Measurements from ENCODE around the gene H1-8. TPM values are rescaled to one million over a fixed set of nuclear protein-coding genes. Genes with fewer than 3 reads are reported as not detected.

H1-8 gene
- total and polyA plus RNA-seq, 9 of the 15 experiments (the other 6 are each of a cell fraction or from before 2014, with no cell fraction given): not detected

DNA sequence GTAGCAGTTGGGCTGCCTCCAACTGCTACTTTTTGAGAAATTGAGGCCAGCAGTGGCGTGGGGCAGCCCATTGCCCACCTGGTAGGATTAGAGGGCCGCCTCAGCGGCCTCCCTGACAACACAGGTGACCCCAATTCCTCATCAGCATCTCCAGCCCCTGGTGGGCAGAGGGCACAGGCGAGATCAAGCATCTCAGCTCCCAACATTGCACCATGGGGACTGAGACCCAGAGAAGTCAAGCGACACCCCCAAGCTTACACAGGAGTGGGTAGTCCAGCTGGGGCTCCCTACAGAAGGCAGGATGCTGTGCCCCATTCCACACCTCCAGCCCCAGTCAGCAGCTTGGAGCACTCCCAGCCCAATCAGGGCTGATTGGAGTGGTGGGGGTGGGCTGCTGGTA is 228 bp upstream of the H1-8 start:
- ATAC-seq (no peak), FAIRE-seq (no peak), DNase-seq (ENCODE audit: extremely low read depth in 1 of 4, low spot score in 3 of 4) (no peak)
- H3K27me3 ChIP-seq (ENCODE audit: control insufficient read depth in 2 of 2, insufficient read depth in 2 of 2, low read length in 2 of 2): no peaks in the 10 kb centered on the region; a peak in 1 of 5 replicates
- H3K4me2 ChIP-seq (ENCODE audit: insufficient read depth, low read length): no peak overlapping the region
- ChIA-PET POLR2A (no interaction called here), CTCF (ENCODE audit: low intra/inter-chr PET ratio) (no interaction called here)
- H3K9me3 ChIP-seq (replicated peaks; ENCODE audit: control insufficient read depth, insufficient read depth, low read depth, low read length): no peaks in the 10 kb centered on the region
- intact Hi-C loops (cut with micrococcal nuclease): no loop called here
- H3K4me1 ChIP-seq (replicated peaks in 1 of 2; ENCODE audit: control insufficient read depth in 2 of 2, insufficient read depth in 2 of 2, low read length in 2 of 2): peaks cover 0 to 16% of the 10 kb centered on the region in 2 experiments; a peak in 2 of 5 replicates
- H3K9me1 ChIP-seq (ENCODE audit: control insufficient read depth, insufficient read depth, low read length): no peaks in the 10 kb centered on the region
- no peak overlapping the region for H3K27ac ChIP-seq (ENCODE audit: extremely low read depth, low read depth, low read length)
- 23% methylated on average over 5 of the region's 5 CpGs for WGBS (ENCODE audit: insufficient coverage, low coverage, missing lambda C conversion rate)
- H3K4me3 ChIP-seq: no peak overlapping the region
- TF ChIP-seq FOSL1 (tag; conservative IDR thresholded peaks at IDR 0.05) (no peak), ZNF41 (CRISPR knock-in tag; conservative IDR thresholded peaks at IDR 0.05) (no peak), ARNT (IDR thresholded peaks at IDR 0.05) (no peak), CBX1 (IDR thresholded peaks at IDR 0.05; ENCODE audit: low read depth) (no peak), ZFP36 (IDR thresholded peaks at IDR 0.05; ENCODE audit: low read depth, low read length, partially characterized antibody) (no peak), RBM15 (IDR thresholded peaks at IDR 0.05; ENCODE audit: insufficient read depth, low read length) (no peak), SOX6 (IDR thresholded peaks at IDR 0.05) (no peak), SIX5 (IDR thresholded peaks at IDR 0.05; ENCODE audit: borderline replicate concordance in 1 of 2, insufficient read depth in 1 of 2, low read depth in 1 of 2, low read length in 2 of 2) (no peak), XRCC3 (IDR thresholded peaks at IDR 0.05) (no peak), RBM25 (IDR thresholded peaks at IDR 0.05; ENCODE audit: low read depth, low read length, severe bottlenecking) (no peak)
- TF ChIP-seq, protein P1, sequence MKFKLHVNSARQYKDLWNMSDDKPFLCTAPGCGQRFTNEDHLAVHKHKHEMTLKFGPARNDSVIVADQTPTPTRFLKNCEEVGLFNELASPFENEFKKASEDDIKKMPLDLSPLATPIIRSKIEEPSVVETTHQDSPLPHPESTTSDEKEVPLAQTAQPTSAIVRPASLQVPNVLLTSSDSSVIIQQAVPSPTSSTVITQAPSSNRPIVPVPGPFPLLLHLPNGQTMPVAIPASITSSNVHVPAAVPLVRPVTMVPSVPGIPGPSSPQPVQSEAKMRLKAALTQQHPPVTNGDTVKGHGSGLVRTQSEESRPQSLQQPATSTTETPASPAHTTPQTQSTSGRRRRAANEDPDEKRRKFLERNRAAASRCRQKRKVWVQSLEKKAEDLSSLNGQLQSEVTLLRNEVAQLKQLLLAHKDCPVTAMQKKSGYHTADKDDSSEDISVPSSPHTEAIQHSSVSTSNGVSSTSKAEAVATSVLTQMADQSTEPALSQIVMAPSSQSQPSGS (CRISPR knock-in tag; IDR thresholded peaks at IDR 0.05): no peak
- TF ChIP-seq, protein P2, sequence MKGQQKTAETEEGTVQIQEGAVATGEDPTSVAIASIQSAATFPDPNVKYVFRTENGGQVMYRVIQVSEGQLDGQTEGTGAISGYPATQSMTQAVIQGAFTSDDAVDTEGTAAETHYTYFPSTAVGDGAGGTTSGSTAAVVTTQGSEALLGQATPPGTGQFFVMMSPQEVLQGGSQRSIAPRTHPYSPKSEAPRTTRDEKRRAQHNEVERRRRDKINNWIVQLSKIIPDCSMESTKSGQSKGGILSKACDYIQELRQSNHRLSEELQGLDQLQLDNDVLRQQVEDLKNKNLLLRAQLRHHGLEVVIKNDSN (CRISPR knock-in tag; IDR thresholded peaks at IDR 0.05): no peak
- no peak overlapping the region; a peak in 1 of 4 replicates for H3K9ac ChIP-seq (ENCODE audit: insufficient read depth in 1 of 2, low read depth in 2 of 2, low read length in 2 of 2)
- no peak overlapping the region for H2AFZ ChIP-seq (ENCODE audit: low read depth, low read length)
- H4K20me1 ChIP-seq (replicated peaks; ENCODE audit: control insufficient read depth, insufficient read depth, low read length): no peaks in the 10 kb centered on the region
- no peaks in the 10 kb centered on the region for H3K36me3 ChIP-seq (ENCODE audit: control insufficient read depth, insufficient read depth, low read length)
- no peaks in the 10 kb centered on the region for H3K79me2 ChIP-seq (ENCODE audit: control insufficient read depth, insufficient read depth, low read length)
- no TSS peak for BruUV-seq (replicated peaks)
- in situ Hi-C loops (cut with MboI): no loop called here
